Stimulated activated CD4-positive, alpha-beta T cell treated with anti-CD3 and anti-CD28 coated beads, Interleukin-2, amount 100 ng/mL, for 24 hours (primary cell): Measurements from ENCODE around the gene RAB11FIP5.
"Not testable (repeated sequence)": the region's sequence is repeated elsewhere in the genome, so short reads cannot be mapped to it uniquely, and the experiment has no call there.

Experiments
- DNase-seq, 2 donors: peaks; one replicate each; pipeline ENCODE4 v3.0.0-alpha.2; 2020

Gene RAB11FIP5

GRCh38 chr2:73109431-73110167 is 3.1 kb downstream of the RAB11FIP5 start:
- DNase-seq = no peak

- no peak for DNase-seq
Measured at GRCh38 chr2:73107211-73107926, 5.4 kb downstream of the RAB11FIP5 start.

- DNase-seq = no peak
Measured at GRCh38 chr2:73106791-73107190, 6.0 kb downstream of the RAB11FIP5 start.

DNA sequence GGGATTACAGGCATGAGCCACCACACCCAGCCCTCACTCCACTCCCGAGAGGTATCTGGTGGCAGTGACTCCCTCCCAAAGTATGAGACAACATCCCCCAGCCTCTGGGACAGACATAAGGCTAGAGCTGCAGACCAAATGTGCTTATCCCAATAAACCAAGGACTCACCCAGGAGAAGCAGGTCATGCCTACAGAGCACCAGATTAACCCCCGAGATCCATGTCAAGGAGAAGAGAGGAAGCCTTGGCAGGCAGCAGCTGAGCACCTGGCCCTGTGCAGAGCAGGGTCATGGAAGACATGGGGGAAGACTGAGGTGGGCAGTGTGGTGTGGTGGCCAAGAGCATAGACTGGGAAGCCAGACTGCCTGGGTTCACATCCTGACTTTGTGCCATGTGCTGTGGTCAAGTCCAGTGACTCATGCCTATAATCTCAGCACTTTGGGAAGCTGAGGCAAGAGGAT is 7.2 kb downstream of the RAB11FIP5 start:
- no peak for DNase-seq

DNA sequence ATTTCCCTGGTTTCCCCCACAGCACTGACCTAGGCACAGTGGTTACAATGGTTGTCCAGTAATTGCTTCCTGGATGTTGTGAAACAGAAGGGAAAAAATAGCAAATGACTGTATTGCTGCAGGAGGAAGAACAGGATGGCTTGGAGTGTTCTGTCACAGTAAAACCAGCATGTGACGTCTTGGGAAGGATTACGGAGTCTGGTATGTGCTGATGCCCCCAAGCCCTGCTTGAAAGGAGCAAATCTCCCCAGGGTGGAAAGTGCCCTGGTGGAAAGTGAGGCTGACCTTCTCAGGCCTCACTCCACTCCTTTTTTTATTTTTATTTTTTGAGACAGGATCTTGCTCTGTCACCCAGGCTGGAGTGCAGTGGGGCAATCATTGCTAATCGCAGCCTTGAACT is 7.8 kb downstream of the RAB11FIP5 start:
- no peak for DNase-seq

DNA sequence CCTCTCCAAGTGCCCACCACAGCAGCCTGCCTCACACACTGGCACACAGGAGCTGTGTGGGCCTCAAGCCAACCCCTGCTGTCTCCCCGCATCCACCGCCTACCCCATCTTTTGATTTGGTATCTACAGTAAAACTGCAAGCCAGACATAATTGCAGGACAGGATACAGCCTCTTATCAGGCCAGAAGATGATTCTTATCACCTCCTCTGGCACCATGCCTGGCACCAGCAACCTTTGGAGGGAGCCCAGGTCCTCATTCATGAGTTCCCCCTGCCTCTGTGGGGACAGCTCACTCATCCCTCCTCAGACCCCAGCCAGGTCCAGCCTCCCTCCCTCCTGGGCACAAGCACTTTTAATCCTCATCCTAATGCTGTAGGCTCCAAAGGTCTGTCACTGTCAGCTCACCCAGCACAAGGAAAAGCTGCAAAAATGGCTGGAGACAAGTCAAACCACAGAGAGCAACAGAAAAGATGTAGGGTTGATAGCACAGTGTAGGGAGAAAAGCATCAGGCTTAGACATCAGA is 9.7 kb downstream of the RAB11FIP5 start:
- no peak for DNase-seq

GRCh38 chr2:73101626-73102256 is 11.0 kb downstream of the RAB11FIP5 start:
- DNase-seq = no peak

GRCh38 chr2:73100956-73101355 is 11.8 kb downstream of the RAB11FIP5 start:
- no peak for DNase-seq

DNA sequence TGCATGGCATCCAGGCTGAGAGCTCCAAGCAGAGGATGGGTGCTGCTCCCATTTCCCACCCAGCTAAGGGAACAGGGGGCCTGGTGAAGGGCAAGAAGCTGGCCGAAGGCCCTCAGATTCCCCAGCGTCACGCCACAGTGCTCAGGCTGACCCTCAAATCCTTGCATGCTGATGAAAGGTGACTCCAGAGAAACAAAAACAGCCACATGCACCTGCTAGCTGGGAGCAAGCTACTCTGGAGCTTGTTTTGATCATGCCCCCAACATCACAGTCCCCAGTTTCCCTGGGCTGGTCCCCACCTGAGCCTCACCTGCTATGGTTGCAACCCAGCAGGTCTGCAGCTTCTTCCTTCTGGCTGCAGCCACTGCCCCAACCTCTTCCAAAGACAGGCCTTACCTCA is 13.3 kb downstream of the RAB11FIP5 start:
- DNase-seq = no peak

- DNase-seq = no peak
Measured at GRCh38 chr2:73095910-73096309, 16.8 kb downstream of the RAB11FIP5 start.

DNA sequence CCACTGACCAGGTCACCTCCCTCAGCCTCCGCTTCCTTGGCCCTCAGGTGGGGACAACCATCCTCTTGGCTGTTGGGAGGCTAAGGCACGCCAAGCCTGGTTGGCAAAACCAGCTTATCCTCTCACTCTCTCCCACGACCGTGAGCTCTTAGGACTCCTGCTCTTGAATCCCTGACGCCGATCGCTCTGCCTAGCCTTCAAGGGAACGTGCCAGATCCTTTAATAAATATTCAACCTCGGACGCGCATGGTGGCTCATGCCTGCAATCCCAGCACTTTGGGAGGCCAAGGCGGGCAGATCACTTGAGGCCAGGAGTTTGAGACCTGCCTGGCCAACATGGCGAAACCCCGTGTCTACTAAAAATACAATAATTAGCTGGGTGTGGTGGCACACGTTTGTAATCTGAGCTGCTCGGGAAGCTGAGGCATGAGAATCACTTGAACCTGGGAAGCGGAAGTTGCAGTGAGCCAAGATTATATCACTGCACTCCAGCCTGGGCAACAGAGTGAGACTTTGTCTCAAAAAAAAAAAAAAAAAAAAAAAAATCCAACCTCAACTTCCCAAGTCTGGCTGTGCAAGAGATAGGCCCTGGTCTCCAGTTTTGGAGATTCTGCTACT is 19.0 kb downstream of the RAB11FIP5 start:
- DNase-seq = not testable (repeated sequence)

- no peak for DNase-seq
Measured at GRCh38 chr2:73092146-73092783, 20.5 kb downstream of the RAB11FIP5 start.

DNA sequence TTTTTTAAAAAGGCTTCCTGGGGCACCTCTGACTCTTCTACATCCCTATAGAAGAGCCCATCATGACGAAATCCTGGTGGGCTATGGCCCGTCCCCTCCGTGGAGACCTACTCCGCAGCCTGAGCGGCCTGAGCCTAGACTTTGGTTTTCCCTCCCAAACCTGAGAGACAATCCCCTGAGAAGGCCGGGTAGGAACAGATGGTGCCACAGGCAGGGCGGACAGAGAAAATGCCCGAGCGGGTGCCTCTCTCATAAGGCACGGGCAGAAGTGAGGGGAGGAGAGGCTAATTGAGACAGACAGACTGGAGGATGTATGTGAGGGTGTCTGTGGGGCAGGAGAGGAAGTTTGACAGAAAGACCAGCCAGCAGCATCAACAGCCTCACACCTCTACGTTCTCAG is 21.1 kb downstream of the RAB11FIP5 start:
- no peak for DNase-seq

GRCh38 chr2:73091164-73091563 is 21.6 kb downstream of the RAB11FIP5 start:
- DNase-seq = no peak

GRCh38 chr2:73089270-73090030 is 23.3 kb downstream of the RAB11FIP5 start:
- no peak for DNase-seq

- DNase-seq = no peak
Measured at GRCh38 chr2:73088703-73089102, 24.0 kb downstream of the RAB11FIP5 start.

DNA sequence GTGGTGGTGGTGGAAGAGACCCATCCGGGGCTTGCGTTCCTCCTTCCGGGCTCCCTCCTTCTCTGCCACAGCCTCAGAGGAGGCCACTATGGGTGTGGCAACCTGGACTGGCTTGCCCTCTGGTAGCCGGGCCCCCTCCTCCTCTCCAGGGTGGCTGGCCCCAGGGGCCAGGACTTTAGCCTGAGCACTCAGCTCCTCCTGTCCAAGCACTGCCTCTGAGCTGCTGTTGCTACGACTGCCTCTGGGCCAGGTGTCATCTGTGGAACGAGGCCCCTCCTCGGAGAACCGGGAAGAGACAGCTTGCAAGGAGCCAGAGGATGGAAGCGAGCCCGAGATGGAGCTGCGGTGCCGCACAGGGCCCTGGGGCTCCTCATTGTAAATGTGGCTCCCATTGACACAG is 24.5 kb downstream of the RAB11FIP5 start:
- DNase-seq = no peak

DNA sequence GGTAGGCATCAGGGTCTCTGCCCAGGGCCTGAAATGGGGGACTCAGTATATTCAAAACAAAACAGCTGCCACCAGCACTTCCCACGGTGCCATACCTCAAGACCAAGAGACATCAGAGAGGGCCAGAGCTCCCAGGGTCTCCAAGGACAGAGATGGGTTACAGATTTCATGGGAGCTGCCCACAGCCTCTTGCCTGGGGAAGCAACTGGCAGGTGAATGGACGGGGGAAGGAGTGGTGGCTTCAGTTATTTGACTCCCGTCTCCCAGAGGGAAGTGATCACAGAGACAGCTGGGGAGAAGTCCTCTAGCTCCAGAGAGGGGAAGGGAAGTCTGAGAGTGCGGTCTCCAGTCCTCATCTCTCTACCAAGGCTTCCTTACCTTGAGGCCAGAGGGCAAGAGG is 25.4 kb downstream of the RAB11FIP5 start:
- no peak for DNase-seq

DNA sequence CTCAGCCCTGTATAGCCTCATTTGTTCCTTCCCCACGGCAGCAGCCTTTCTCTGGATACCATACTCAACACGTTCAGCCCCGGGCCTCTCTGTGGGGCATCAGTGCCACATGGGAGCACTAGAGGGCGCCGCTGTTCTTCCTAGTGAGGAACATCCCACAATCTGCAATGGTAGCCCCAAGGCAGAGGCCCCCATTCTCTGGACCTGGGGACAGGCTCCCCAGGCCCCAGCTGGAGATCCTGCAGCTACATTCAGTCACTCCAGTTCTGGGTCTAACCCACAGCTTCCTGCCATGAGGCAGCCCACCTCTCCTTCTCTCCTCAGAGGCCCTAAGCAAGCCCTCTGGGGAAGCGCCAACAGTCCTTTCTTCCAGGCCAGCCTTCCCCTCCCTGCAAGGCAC is 27.1 kb downstream of the RAB11FIP5 start:
- DNase-seq = peak; percentile 88 to 90

- no peak for DNase-seq
Measured at GRCh38 chr2:73084971-73085370, 27.8 kb downstream of the RAB11FIP5 start.

GRCh38 chr2:73083886-73084800 is 28.6 kb downstream of the RAB11FIP5 start:
- DNase-seq = no peak
